GM21360 (cell line): ENCODE measurements around the gene SLC24A3.
"Not testable (repeated sequence)": the region's sequence is repeated elsewhere in the genome, so short reads cannot be mapped to it uniquely, and the experiment has no call there.

Experiments used
- ATAC-seq: cut with Tn5 transposase; IDR thresholded peaks from one replicate; pipeline ENCODE4 v1.9.1; 2021; ENCODE audit warnings: mild to moderate bottlenecking, moderate library complexity; ENCODE audit not compliant: unreplicated experiment

The SLC24A3 gene

GRCh38 chr20:19727251-19727847 lies 514.9 kb downstream of the SLC24A3 start:
- ATAC-seq: no peak

DNA sequence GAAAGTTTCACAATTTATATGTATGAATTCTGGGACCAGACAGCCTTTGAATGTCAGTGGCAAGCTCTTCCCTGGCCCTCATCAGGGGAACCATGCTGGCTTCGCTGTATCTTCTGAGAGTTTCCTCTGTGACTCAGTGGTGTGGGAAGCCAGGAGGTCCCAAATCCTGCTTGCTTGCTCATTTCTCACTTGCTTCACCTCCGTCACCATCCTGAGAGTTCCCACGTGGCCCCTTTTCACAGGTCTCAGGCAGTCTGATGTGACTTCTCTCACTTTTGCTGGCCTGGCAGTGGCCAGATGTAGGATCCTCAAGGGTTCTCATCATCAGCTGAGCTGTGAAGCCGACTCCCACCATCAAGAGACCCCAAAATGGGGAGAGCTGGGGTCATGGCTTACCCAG lies 517.2 kb downstream of the SLC24A3 start:
- no peak for ATAC-seq

- no peak for ATAC-seq
Measured at GRCh38 chr20:19730706-19731105, 518.3 kb downstream of the SLC24A3 start.

GRCh38 chr20:19734811-19735210 lies 522.4 kb downstream of the SLC24A3 start:
- no peak for ATAC-seq

- ATAC-seq: no peak
Measured at GRCh38 chr20:19735446-19735845, 523.0 kb downstream of the SLC24A3 start.

DNA sequence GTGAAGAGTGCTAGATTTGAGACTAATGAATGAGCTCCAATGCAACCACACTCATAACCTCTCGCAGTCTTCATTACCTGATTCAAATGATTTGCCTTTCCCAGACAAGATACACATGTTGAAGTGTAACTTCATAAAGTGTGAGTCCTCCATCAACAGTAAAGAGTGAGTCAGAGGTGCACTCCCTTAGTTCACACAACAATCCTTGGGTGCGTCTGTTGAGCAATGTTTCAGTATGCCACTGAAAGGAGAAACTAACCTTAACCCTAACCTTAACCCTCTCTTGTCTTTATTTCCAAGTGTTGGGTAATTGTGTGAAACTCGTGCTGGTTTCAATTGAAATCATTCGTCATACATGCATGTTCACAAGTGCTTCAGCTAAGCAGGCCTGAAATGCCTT lies 524.6 kb downstream of the SLC24A3 start:
- no peak for ATAC-seq

DNA sequence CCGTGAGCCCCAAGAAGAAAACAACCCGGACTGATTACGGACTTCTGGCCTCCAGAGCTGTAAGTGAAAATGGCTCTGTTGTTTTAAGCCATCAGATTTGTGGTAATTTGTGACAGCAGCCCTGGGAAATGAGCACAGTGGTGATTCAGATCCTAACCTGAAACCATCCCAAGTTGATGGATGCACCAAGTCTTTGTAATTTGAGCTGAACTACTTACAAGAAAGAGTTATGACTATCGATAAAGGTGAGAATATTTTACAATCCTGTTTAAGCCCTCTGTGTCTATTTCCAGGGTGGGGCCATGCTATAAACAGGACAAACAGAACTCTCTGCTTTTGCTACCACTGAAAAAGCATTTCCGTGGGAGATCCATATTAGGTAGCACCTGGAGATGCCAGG lies 526.5 kb downstream of the SLC24A3 start:
- ATAC-seq: no peak

- ATAC-seq: no peak
Measured at GRCh38 chr20:19739351-19739750, 526.9 kb downstream of the SLC24A3 start.

DNA sequence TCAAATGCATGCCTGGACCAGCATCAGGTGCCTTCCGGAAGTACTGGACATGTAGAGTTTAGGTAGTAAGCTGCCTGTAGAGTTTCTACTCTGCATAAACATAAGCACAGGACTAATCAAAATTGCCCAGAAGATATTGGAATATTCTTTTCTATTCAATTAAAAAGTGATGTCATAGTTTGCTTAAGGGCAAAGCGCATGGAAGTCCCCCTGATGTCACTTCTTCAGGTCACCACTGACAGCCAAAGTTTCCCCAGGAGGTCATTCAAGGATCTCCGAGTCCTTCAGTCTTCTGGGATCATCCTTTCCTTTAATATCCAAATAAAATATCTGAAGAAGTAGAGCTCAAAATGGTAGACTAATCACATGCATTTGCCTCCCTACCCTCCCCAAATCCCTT lies 528.1 kb downstream of the SLC24A3 start:
- ATAC-seq: no peak

DNA sequence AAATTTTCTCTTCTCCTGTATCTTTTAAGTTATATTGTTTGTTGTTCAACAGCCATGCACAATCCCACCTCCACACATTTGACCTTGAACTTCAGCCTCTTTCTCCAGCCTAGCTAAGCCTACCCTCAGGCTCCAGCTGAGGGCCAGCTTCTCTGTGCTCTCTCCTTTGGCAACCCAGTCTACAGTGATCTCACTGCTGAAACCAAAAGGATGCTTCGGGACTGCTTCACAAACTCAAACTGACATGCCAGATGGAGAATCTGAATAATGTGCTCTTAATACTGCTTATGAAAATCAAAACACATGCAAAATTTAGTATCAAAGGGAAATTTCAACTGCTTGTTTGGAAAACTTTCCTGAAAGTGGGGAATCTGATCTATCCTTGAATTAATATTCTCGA lies 529.5 kb downstream of the SLC24A3 start:
- ATAC-seq: no peak

DNA sequence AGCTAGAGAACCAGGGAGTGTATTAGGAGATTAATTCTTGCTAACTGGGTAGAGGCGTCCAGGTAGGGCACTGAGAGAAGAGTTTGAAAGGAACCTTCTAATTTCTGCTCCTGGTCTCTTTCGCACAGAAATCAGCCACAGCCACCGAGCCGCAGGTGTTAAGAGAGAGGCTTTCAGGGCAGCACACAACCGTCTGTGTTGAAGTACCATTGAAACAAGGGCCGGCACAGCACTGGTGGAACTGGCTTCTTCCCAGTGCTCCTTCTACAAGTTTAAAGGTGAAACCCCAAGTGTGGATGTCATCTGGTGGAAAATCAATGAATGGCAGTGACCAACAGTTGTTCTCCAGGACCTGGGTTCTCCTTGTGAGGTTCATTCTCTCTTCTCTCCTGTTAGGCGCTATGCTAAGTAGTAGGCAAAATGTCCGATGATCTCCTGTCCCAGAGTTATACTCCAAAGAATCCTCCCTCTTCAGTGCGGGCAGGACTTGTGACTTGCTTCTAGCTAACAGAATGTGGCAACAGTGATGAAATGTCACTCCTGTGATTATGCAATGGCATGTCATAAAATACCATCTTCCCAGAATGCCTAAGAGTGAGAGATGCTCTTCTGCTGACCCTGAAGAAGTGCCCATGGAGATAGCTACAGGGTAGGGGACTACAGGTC lies 530.7 kb downstream of the SLC24A3 start:
- ATAC-seq: no peak

GRCh38 chr20:19743640-19743995 lies 531.2 kb downstream of the SLC24A3 start:
- no peak for ATAC-seq

GRCh38 chr20:19745106-19745505 lies 532.7 kb downstream of the SLC24A3 start:
- no peak for ATAC-seq

- no peak for ATAC-seq
Measured at GRCh38 chr20:19745584-19745983, 533.1 kb downstream of the SLC24A3 start.

DNA sequence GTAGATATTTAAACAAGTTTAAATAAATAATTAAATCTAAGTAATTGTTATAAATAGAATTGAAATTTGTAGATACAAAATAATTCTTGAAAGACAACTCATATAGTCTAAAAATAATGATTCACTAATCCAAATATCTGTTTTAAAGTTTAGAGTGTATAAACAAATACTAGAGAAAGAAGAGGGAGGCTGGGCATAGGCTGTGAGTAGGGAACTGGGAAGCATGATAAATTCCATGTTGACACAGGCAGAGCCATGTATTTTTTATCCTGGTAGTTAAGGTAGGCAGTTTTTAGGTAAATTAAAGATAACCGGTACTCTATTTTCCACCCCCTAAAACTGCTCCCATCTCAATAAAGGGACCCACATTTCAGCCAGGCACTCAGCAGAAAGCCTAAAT lies 534.0 kb downstream of the SLC24A3 start:
- ATAC-seq: no peak

GRCh38 chr20:19747903-19748302 lies 535.5 kb downstream of the SLC24A3 start:
- ATAC-seq: no peak

- no peak for ATAC-seq
Measured at GRCh38 chr20:19748681-19749080, 536.2 kb downstream of the SLC24A3 start.

DNA sequence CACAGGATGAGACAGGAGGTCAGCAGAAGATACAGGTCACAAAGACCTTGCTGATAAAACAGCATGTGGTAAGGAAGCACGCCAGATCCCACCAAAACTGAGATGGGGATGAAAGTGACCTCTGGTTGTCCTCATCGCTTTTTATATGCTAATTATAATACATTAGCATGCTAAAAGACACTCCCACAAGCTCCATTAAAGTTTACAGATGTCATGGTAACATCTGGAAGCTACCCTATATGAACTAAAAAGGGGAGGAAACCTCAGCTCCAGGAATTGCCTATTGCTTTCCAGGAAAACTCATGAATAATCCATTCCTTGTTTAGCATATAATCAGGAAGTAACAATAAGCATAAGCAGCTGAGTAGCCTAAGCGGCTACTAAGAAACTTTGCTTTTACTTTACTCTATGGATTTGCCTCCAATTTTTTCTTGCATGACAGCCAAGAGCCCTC lies 537.2 kb downstream of the SLC24A3 start:
- no peak for ATAC-seq

DNA sequence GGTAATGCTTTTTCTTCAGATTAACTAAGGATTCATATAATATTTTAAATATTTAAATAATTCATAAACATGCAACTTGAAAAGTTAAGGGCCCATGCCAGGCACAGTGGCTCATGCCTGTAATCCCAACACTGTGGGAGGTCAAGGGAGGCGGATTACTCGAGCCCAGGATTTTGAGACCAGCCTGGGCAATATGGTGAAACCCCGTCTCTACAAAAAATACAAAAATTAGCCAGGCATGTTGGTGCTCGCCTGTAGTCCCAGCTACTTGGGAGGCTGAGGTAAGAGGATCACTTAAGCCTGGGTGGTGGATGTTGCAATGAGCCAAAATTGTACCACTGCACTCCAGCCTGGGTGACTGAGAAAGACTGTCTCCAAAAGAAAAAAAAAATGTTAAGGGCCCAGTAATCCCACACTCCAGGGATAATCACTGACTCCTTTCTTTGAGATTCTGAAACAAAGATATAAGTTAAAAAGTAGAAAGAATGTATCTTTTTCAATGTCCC lies 537.7 kb downstream of the SLC24A3 start:
- ATAC-seq: no peak

DNA sequence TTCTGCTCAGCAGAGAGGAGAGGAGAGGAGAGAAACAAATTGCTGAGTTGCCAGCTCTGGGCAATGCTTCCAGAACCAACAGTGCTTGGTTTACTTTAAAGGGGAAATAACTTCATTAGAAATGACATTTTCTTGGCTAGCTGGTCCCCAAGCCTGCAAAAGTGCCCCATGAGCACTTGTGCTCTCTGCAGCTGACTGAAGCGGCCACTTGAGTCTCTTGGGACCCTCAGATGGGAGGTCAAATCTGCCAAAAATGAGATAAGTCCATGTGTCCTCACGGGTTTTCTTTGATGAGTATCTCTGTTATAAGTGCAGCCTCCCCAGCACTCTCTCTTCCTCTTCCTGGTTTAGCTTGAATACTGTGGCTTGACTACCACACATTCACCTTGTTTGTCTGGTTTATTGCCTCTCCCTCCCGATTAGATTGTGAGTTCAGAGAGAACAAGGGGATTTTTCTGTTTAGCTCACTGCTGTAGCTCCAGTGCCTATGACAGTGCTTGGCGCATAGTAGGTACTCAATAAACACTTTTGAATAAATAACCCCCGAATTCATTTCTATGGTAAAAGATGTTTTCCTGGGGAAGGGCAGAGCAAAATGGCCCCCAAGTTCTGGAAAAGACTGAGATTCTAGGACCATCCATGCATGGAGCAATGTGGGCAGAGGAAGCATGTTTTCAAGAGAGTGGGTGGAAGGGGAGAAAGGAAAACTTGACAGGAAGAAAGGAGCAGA lies 538.6 kb downstream of the SLC24A3 start:
- ATAC-seq: no peak

- not testable (repeated sequence) for ATAC-seq
Measured at GRCh38 chr20:19754201-19754600, 541.8 kb downstream of the SLC24A3 start.
